ENCODE measurements around the gene LTBP4.

Gene LTBP4

GRCh38 chr19:40671404-40671803, 70.2 kb downstream of the LTBP4 start:
- DNase-seq = no peak

GRCh38 chr19:40672038-40672437, 70.9 kb downstream of the LTBP4 start:
- DNase-seq = no peak

GRCh38 chr19:40672573-40673299, 71.6 kb downstream of the LTBP4 start:
- no peak for DNase-seq

- DNase-seq = no peak
Measured at GRCh38 chr19:40673397-40673796, 72.2 kb downstream of the LTBP4 start.

- DNase-seq = no peak
Measured at GRCh38 chr19:40674291-40674690, 73.1 kb downstream of the LTBP4 start.

GRCh38 chr19:40677156-40677555, 76.0 kb downstream of the LTBP4 start:
- DNase-seq = no peak
